IMR-90 (cell line): Measurements from ENCODE around the gene BLNK. TPM values are rescaled to one million over a fixed set of nuclear protein-coding genes. Genes with fewer than 3 reads are reported as not detected.

Experiments used
- ATAC-seq: fragments of 200-7000 bp; cut with Tn5 transposase; 2 replicates; pipeline ENCODE4 v1.9.1; 2020; ENCODE audit warnings: low read depth, mild to moderate bottlenecking, moderate library complexity
- BruUV-seq: library from RNA; stranded (reverse); fragments of 400-500 nt; replicated peaks from 2 replicates; lab custom pipeline; 2021; lab: Mats Ljungman, UMichigan
- CTCF ChIA-PET: fragments of 300-600 bp; formaldehyde crosslinking; extraction: SDS; loops from one replicate; lab custom pipeline; 2021; ENCODE audit warnings: antibody characterized with exemption; lab: Yijun Ruan, JAX
- POLR2A ChIA-PET: fragments of 300-600 bp; sonication (Branson Sonifier 250); formaldehyde crosslinking; loops from one replicate; lab custom pipeline; 2022; ENCODE audit warnings: antibody characterized with exemption; ENCODE audit not compliant: unreplicated experiment; lab: Charles Lee
- DNase-seq: peaks from one replicate; pipeline ENCODE4 v3.0.0; 2013
- H2AFZ ChIP-seq: replicated peaks from 2 replicates; pipeline ENCODE3; 2013; ENCODE audit warnings: low read length, mild to moderate bottlenecking; ENCODE audit not compliant: poor library complexity
- H2AK5ac ChIP-seq: 2 replicates; pipeline ENCODE4 v1.6.1; 2013; ENCODE audit warnings: low read depth, low read length, inconsistent platforms
- H2AK9ac ChIP-seq: replicated peaks from 2 replicates; pipeline ENCODE3; 2013; ENCODE audit warnings: mild to moderate bottlenecking, low read depth, low read length, moderate library complexity; ENCODE audit not compliant: poor library complexity
- H2BK120ac ChIP-seq: 2 replicates; pipeline ENCODE4 v1.6.1; 2013; ENCODE audit warnings: low read depth, low read length, inconsistent platforms
- H2BK15ac ChIP-seq: 3 replicates; pipeline ENCODE4 v1.6.1; 2013; ENCODE audit warnings: low read depth, low read length, inconsistent platforms
- H2BK20ac ChIP-seq: 2 replicates; pipeline ENCODE4 v1.6.1; 2013; ENCODE audit warnings: low read depth, mild to moderate bottlenecking, inconsistent platforms, low read length, moderate library complexity
- H2BK5ac ChIP-seq: 2 replicates; pipeline ENCODE4 v1.6.1; 2013; ENCODE audit warnings: mild to moderate bottlenecking, low read depth, low read length, inconsistent platforms; ENCODE audit not compliant: poor library complexity, severe bottlenecking
- H3K14ac ChIP-seq: replicated peaks from 2 replicates; pipeline ENCODE4 v1.6.1; 2013; ENCODE audit warnings: low read depth, low read length, inconsistent platforms
- H3K18ac ChIP-seq: 2 replicates; pipeline ENCODE4 v1.6.1; 2013; ENCODE audit warnings: low read depth, low read length, control low read depth
- H3K23ac ChIP-seq: 2 replicates; pipeline ENCODE4 v1.6.1; 2013; ENCODE audit warnings: low read depth, low read length, inconsistent platforms
- H3K27ac ChIP-seq: 2 replicates; pipeline ENCODE4 v1.5.1; 2013; ENCODE audit warnings: mild to moderate bottlenecking, control low read depth, low read length; ENCODE audit not compliant: insufficient read depth
- H3K27me3 ChIP-seq: 2 replicates; pipeline ENCODE4 v1.6.1; 2013; ENCODE audit warnings: low read length; ENCODE audit not compliant: control insufficient read depth, insufficient read depth
- H3K36me3 ChIP-seq: 2 replicates; pipeline ENCODE4 v1.6.1; 2013; ENCODE audit warnings: low read length, mixed read lengths; ENCODE audit not compliant: control insufficient read depth, insufficient read depth
- H3K4ac ChIP-seq: 2 replicates; pipeline ENCODE4 v1.6.1; 2013; ENCODE audit warnings: low read depth, low read length, inconsistent platforms
- H3K4me1 ChIP-seq: 2 replicates; pipeline ENCODE4 v1.6.1; 2013; ENCODE audit warnings: low read length, mixed read lengths; ENCODE audit not compliant: control insufficient read depth, insufficient read depth
- H3K4me2 ChIP-seq: 2 replicates; pipeline ENCODE4 v1.6.1; 2013; ENCODE audit warnings: low read depth, mild to moderate bottlenecking, control low read depth, low read length, moderate library complexity
- H3K4me3 ChIP-seq: 2 replicates; pipeline ENCODE4 v1.5.1; 2013; ENCODE audit warnings: low read depth, mild to moderate bottlenecking, control low read depth, low read length, moderate library complexity; ENCODE audit not compliant: insufficient read depth
- H3K56ac ChIP-seq: 2 replicates; pipeline ENCODE4 v1.6.1; 2013; ENCODE audit warnings: low read length, inconsistent platforms; ENCODE audit not compliant: insufficient read depth; ENCODE audit errors: extremely low read depth
- H3K79me1 ChIP-seq, 2 experiments: 2 replicates each; pipeline ENCODE4 v1.6.1; 2013; ENCODE audit warnings: low read length in 2 of 2, inconsistent platforms in 1 of 2, low read depth in 1 of 2
- H3K9ac ChIP-seq: 2 replicates; pipeline ENCODE4 v1.6.1; 2013; ENCODE audit warnings: low read depth, low read length, control low read depth
- H3K9me1 ChIP-seq: 2 replicates; pipeline ENCODE4 v1.6.1; 2013; ENCODE audit warnings: low read length, inconsistent platforms; ENCODE audit not compliant: insufficient read depth
- H3K9me3 ChIP-seq: 2 replicates; pipeline ENCODE4 v1.6.1; 2013; ENCODE audit warnings: low read length; ENCODE audit not compliant: control insufficient read depth, insufficient read depth
- H4K20me1 ChIP-seq: 2 replicates; pipeline ENCODE4 v1.6.1; 2013; ENCODE audit warnings: low read length, inconsistent platforms; ENCODE audit not compliant: insufficient read depth
- H4K5ac ChIP-seq: 2 replicates; pipeline ENCODE4 v1.6.1; 2013; ENCODE audit warnings: mild to moderate bottlenecking, low read depth, low read length, control low read depth
- H4K8ac ChIP-seq, 2 experiments: 2 replicates each; pipeline ENCODE4 v1.6.1; 2013; ENCODE audit warnings: low read depth in 2 of 2, low read length in 2 of 2, control low read depth in 1 of 2, inconsistent platforms in 1 of 2
- H4K91ac ChIP-seq: 2 replicates; pipeline ENCODE4 v1.6.1; 2013; ENCODE audit warnings: low read depth, low read length, inconsistent platforms; ENCODE audit not compliant: insufficient read depth
- SMC3 ChIP-seq: fragments of 150-350 bp; IDR thresholded peaks from 2 replicates; pipeline ENCODE4 v1.6.1; 2016; ENCODE audit warnings: low read depth, mild to moderate bottlenecking, antibody characterized with exemption, low read length, moderate library complexity
- WGBS, 2 experiments: methylation state at CpG; one replicate each; pipeline versions ENCODE4 v1.1.5 to v1.1.7; 2013; ENCODE audit warnings: missing lambda C conversion rate in 2 of 2; ENCODE audit not compliant: insufficient read length in 1 of 2; ENCODE audit errors: extremely low coverage in 2 of 2; 5-methylcytosine and 5-hydroxymethylcytosine counted together
- dilution Hi-C: fragments of 300-500 bp; cut with HindIII; formaldehyde crosslinking; loops from one replicate; pipeline ENCODE4 v1.14.3; 2018; ENCODE audit warnings: low sequenced_read_pairs; ENCODE audit not compliant: unreplicated experiment
- in situ Hi-C: fragments of 300-500 bp; cut with MboI; formaldehyde crosslinking; loops from 3 replicates; pipeline ENCODE4 v1.14.3; 2019; ENCODE audit warnings: low sequenced_read_pairs, inconsistent platforms, mixed read lengths
- intact Hi-C: fragments of 100-400 bp; cut with micrococcal nuclease; formaldehyde crosslinking; loops from 2 replicates; pipeline ENCODE4 v1.10.0; 2022
- polyA plus RNA-seq, 3 experiments: library from polyadenylated mRNA; depleted of rRNA; stranded (reverse); fragments of >200 nt; gene quantifications; 2 replicates each; pipeline ENCODE4 v1.2.3, GENCODE V29; 2012; ENCODE audit warnings: low replicate concordance in 1 of 3
- total RNA-seq: library from RNA; depleted of rRNA; stranded (reverse); fragments of >200 nt; gene quantifications from 2 replicates; pipeline ENCODE4 v1.2.3, GENCODE V29; 2012

The BLNK gene
- total and polyA plus RNA-seq, 2 of the 4 experiments (the other 2 are of a cell fraction): not detected

- no peak overlapping the region for H3K4ac ChIP-seq
- in situ Hi-C loops (no loop called here), dilution Hi-C loops (no loop called here), intact Hi-C loops (no loop called here)
- H2BK5ac ChIP-seq: no peak overlapping the region
- ATAC-seq (no peak), DNase-seq (no peak)
- no peak for TF ChIP-seq SMC3
- H3K36me3 ChIP-seq: no peaks in the 10 kb centered on the region
- H3K4me2 ChIP-seq: no peak overlapping the region
- H3K14ac ChIP-seq: no peak overlapping the region
- H3K56ac ChIP-seq: no peak overlapping the region
- no peak overlapping the region for H4K8ac ChIP-seq
- WGBS, 2 experiments: no CpG with 5 or more reads among the region's 3 CpGs
- H3K79me1 ChIP-seq: no peaks in the 10 kb centered on the region
- POLR2A ChIA-PET: no interaction called here
- no peak overlapping the region for H2AK5ac ChIP-seq
- H3K4me1 ChIP-seq: no peaks in the 10 kb centered on the region
- H2BK15ac ChIP-seq: no peak overlapping the region
- H3K9me1 ChIP-seq: no peaks in the 10 kb centered on the region
- no peak overlapping the region for H4K5ac ChIP-seq
- H3K9me3 ChIP-seq: no peaks in the 10 kb centered on the region
- no peak overlapping the region for H2AFZ ChIP-seq
- BruUV-seq: no TSS peak
- H4K91ac ChIP-seq: no peak overlapping the region
- H2BK120ac ChIP-seq: no peak overlapping the region
- H2BK20ac ChIP-seq: no peak overlapping the region
- no peaks in the 10 kb centered on the region for H3K27me3 ChIP-seq
- no peaks in the 10 kb centered on the region for H4K20me1 ChIP-seq
- H3K9ac ChIP-seq: no peak overlapping the region
- no peak overlapping the region for H3K27ac ChIP-seq
- H3K4me3 ChIP-seq: no peak overlapping the region
- H3K23ac ChIP-seq: no peak overlapping the region
- CTCF ChIA-PET: interaction anchor here (0.7 kb wide), 1 partner anchor 139 kb away, joined by 7 read pairs; no protein-coding TSS in a partner anchor
- no peak overlapping the region for H2AK9ac ChIP-seq
- no peak overlapping the region for H3K18ac ChIP-seq
These were observed 7.8 kb upstream of the BLNK start for GRCh38 chr10:96279191-96279641.
